Measurements from ENCODE around the gene DPYSL4.
"Not testable (repeated sequence)": the region's sequence is repeated elsewhere in the genome, so short reads cannot be mapped to it uniquely, and the experiment has no call there.

The DPYSL4 gene

DNA sequence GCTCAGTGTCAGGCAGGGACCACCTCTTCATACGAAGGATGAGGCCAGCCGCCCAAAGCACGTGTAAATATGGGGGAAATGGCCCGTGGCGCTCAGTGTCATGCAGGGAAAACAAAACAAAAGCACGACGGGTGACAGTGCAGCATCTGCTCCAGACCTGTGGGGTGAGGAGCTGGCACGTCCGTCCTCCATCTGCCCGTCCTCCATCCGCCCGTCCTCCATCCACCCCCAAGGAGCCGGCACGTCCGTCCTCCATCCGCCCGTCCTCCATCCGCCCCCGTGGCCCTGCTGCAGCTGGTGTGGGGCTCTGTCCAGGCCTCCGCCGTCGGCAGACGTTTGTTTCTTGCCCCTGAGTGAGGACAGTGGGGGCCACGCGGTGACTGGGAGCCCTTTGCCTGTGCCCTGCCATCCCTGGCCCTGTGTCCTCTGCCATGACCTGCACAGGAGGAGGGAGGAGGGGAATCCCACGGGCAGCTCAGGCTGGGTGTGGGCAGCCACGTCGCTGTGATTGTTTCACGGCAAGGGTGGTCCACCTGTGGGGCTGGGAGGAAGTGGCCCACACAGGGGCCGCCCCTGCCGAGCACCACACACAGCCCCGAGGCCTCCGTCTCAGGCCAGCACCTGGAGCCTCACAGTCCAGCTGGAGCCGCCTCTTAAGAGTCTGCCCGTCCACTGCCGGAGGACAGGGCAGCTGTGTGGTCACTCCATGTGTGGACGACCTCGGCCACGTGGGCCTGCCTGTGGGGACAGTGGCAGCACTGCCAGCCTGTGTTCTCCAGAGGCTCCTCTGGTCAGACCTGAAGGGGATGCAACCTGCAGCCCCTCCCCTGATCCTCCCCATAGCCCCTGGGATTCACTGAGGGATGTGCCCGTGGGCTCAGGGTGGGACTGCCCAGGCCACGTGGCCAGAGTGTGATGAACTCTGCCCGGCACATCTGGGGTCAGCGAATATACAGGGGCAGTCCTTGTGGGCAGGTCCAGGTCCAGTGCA, 38.2 kb upstream of the DPYSL4 start:
- no peak for DNase-seq (ENCODE audit: low read depth)
- no peak overlapping the region for H3K4me3 ChIP-seq (ENCODE audit: low read depth, low read length)

DNA sequence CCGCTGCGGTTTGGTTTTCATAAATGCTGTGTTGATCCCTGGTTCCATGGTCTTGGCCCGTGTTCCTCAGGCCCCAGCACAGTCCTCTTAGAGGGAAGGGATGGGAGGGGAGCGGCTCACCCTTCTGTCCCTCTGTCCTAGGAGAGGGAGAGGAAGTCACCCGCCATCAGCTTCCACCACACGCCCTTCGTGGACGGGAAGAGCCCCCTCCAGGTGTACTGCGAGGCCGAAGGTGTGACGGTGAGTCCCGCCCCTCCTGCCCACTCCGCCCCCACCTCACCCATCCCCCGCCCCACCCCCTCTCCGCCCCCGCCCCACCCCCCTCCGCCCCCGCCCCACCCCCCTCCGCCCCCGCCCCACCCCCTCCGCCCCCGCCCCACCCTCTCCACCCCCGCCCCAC, 37.5 kb upstream of the DPYSL4 start:
- H3K4me3 ChIP-seq (ENCODE audit: low read depth, low read length), result no peak overlapping the region
- DNase-seq (ENCODE audit: low read depth), result no peak

DNA sequence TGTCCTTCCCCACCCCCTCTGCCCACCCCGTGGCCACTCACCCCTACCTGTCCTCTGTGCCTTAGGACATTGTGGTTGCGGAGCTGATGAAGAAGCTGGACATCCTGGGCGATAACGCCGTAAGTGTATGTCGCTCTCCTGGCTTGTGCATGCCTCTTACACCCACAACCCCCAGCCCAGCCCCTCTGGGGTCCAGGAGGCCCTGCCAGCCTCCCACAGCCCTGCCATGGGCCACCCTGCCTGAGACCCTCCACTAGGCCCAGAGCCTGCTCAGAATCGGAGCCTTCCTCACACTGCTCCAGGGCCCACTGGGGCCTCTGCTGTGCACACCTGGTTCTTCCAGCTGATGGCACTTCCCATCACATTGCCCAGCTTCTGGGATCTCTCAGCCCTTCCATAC, 36.8 kb upstream of the DPYSL4 start:
- DNase-seq (ENCODE audit: low read depth), result no peak
- H3K4me3 ChIP-seq (ENCODE audit: low read depth, low read length), result no peak overlapping the region

DNA sequence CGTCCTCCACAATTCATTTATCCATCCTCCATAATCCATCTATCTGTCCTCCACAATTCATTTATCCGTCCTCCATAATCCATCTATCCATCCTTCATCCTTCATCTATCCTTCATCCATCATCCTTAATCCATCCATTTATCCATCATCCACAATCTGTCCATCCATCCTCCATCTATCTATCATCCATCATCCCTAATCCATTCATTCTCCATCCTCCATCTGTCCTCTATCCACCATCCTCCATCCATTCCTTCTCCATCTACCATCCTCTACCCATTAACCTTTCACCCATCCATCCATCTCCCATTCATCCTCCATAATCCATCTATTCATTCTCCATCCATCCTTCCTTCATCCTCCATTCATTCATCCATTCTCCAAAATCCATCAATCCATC, 36.0 kb upstream of the DPYSL4 start:
- no peak overlapping the region for H3K4me3 ChIP-seq (ENCODE audit: low read depth, low read length)
- DNase-seq (ENCODE audit: low read depth), result no peak

DNA sequence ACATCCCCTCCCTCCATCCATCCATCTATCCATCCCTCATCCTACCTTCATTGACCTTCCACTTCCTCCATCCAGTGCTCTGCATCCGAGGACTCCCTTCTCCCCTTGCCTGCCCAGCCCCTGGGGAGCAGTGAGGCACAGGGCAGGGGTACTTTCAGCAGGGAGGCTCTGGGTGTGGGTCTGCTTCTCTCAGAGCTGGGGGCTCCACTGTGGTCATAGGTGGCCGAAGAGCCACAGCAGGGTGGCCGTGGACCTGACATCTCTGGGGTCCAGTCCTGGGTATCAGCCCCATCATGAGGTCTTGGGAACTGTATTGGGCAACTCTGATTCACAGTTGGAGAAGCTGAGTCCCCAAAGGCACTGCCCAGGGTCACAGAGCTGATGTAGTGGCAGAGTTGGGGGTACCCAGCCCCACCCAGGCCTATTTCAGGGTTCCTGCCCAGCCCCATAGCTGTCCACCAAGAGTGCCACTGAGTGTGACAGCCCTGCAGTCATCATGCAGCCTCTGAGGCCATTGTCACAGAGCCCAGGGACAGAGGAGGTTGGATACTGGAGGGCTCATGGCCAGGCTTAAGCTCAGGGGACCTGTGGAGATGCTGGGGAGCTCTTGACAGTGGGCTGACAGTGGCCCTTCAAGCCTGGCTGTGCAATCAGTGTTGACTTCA, 35.3 kb upstream of the DPYSL4 start:
- DNase-seq (ENCODE audit: low read depth), result no peak
- H3K4me3 ChIP-seq (ENCODE audit: low read depth, low read length), result no peak overlapping the region

DNA sequence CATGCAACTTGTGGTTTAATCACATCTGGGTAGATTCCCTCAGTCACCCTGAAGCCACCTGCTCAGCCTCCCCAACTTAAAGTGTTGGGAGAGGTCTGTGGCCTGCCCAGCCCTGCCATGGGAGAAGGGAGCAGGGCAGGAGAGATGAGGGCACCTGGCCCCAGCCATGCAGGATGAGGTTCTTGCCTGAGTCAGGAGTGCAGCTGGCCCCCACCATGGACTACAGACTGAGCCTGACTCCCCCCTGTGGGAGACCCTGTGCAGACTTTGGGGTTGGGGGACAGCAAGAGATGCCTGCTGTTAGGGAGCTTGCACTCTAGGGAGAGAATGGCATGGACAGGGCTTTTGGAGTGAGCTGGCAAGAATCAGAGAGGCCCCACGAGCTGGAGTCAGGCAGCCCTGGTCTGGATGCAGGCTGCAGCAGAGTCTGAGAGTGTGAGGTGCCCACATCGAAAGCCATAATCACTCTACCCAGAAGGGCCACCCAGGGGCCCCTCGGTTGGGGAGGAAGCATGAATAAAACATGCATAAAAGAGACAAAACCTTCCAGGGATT, 34.7 kb upstream of the DPYSL4 start:
- H3K4me3 ChIP-seq (ENCODE audit: low read depth, low read length), result no peak overlapping the region
- no peak for DNase-seq (ENCODE audit: low read depth)

DNA sequence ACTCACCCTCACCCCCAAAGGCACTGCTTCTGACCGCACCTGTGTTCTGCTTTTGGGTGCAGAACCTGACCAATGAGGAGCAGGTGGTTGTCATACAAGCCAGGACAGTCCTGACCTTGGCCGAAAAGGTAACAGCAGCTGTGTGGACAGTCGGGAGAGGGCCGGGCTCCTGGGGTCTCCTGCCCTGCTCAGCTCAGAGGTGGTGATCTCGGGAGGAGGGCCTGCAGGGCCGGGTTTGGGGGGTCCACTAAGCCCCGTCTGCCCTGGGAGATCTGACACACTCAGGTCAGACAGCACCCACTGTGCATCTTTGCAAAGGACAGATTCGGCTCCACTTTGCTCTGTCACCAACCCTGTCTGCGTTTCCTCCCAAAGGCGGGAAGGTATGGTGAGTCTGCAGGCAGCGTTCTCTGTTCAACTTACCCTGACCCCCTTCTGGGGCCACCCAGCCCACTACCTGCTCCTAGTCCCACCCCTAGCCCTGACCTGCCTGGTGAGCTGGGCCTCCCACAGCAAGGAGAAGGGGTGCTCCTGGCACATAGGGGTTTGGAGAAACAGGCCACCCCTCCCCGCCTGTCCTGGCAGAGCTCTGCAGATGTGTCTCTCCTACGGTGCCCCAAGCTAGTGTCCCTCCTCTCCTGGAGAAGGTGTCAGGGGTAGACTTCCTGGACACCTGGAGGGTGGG, 33.7 kb upstream of the DPYSL4 start:
- no peak overlapping the region for H3K4me3 ChIP-seq (ENCODE audit: low read depth, low read length)
- no peak for DNase-seq (ENCODE audit: low read depth)

DNA sequence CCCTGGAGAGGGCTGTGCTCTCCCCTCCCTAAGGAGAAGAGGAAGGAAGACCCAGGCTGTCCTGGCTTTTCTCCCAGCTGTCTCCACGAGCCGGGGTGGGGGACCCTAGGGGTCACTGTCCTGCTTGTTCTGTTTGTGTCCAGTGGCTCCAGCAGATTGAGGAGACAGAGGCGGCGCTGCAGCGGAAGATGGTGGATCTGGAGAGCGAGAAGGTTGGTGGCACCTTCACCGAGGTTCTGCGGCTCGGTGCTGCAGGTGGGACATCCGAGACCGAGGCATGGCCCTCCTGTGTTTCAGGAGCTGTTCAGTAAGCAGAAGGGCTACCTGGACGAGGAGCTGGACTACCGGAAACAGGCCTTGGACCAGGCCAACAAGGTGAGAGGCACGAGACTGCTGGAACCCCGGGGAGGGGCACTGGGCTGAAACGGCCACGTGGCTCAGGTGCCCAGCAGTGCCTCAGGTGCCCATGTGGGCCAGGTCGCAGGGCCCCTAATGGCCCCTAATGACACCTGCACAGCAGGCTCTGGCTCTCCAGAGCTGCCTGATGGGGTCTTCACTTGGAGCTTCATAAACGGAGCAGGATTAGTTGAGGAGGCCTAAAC, 33.0 kb upstream of the DPYSL4 start:
- no peak for DNase-seq (ENCODE audit: low read depth)
- no peak overlapping the region for H3K4me3 ChIP-seq (ENCODE audit: low read depth, low read length)

DNA sequence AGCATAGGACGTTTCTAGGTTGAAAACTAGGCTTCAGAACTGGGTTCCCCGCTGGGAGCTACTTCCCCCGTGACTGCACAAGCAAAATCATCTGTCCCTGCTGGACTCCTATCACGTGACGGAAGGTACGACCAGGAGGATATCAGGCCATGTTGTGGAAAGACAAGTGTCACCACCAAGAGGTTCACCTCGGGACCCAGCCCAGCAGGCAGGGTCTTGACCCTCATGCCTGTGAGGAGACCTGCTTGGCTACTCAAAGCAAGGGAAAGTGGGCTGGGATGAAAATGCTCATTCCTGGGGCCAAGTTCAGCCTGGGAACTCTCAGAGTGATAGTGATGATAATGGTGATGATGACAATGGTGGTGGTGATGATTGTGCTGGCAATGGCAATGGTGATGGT, 32.3 kb upstream of the DPYSL4 start:
- no peak overlapping the region for H3K4me3 ChIP-seq (ENCODE audit: low read depth, low read length)
- DNase-seq (ENCODE audit: low read depth), result no peak

DNA sequence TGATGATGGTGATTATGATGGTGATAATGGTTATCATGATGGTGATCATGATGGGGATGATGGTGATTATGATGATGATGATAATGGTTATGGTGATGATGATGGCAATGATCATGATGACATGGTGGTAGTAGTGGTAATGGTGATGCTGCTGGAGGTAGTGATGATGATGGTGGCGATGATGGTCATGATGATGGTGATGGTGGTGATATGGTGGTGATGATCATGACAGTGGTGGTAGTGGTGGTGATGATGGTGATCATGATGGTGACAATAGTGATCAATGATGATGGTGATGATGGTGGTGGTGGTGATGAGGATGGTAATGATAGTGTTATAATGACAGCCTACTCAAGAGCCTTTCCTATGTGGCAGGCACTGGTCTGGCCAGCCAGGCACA, 31.8 kb upstream of the DPYSL4 start:
- no peak overlapping the region for H3K4me3 ChIP-seq (ENCODE audit: low read depth, low read length)
- DNase-seq (ENCODE audit: low read depth), result no peak

DNA sequence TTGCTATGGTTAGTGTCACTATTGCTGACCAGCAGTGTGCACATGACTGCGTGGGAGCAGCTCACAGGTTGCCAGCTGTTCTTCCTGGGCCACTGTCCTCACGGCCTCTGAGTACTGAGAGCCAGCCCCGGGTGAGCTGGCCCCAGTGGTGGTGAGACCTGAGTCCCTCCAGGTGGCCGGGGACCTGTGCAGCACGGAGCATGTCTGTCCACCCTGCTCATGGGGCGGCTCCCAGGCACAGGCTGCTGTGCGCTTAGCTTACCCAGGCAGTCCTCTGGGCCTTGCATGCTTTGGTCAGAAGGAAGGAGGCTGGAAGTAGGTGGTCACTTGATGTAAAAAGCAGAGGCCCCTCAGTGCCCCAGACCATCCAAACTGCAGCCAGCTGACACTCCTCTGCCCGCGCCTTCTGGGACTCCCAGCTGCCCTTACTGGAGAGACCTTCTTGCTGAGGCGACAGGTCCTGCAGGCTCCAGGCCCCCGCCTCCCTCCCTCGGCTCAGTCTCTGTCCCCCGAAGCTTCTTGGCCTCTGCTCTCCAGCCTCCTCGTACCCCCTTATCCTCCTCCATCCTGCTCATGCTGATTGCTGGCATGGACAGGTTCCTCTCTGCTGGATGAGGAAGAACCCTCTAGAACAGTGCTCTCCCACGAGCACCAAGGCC, 30.9 kb upstream of the DPYSL4 start:
- H3K4me3 ChIP-seq (ENCODE audit: low read depth, low read length), result no peak overlapping the region
- DNase-seq (ENCODE audit: low read depth), result no peak

DNA sequence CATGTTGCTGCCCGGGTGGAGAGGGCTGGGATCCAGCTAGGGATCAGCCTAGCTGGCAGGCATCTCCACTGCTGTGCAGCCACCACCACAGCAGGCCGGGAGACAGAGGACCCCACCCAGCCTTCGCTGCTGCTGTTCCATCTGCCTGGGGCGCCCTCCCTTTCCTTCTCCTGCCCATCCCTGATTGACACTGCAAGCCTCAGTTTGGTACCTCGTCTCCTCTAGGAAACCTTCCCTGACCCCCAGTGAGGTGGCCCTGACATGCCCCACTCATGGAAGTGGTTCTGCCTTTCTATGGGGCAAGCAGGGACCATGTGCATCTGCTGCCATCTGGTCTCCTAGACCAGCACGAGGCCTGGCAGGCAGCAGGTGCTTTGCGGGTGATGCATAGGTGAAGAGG, 30.4 kb upstream of the DPYSL4 start:
- no peak for DNase-seq (ENCODE audit: low read depth)
- H3K4me3 ChIP-seq (ENCODE audit: low read depth, low read length), result no peak overlapping the region

DNA sequence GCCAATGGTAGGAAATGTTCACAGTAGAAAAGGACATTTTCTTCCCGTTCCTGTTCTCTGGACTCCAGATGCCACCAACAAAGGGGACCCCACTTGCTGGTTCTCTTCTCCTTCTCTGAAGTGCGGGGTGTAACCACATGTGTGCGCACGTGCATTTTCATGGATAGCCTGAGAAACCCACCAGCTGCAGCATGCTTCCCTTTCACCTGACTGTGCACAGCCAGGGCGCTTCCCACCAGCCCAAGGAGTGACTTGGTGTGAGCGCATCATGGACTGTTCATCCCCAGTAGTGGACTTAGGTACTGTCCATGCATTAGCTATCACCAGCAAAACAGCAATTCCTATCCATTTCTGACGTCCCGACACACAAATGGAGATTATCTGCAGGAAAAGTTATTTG, 29.6 kb upstream of the DPYSL4 start:
- DNase-seq (ENCODE audit: low read depth), result no peak
- no peak overlapping the region for H3K4me3 ChIP-seq (ENCODE audit: low read depth, low read length)

DNA sequence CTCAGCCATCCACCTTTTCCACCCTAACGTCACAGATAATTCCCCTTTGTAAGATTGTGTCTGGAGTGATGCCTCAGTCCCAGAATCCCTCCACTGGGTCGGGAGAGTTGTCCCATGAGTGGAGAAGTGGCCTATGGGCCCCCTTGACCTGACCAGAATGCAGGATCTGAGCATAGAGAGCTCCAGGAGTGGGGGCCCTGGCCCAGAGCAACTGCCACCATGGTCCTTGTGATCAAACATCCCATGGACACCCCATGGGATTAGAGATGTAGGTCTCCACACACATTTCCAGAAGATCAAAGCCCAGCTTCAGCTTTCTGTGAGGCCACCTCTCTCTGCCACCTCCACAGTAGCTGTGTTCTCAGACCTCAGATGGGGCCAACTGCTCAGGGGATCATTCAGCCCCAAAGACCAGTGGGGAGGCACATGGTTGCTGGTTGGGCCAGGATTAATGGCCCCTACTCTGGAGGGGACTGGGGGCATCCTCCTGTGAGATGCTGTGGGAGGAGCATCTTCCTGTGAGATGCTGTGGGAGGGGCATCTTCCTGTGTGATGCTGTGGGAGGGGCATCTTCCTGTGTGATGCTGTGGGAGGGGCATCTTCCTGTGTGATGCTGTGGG, 28.5 kb upstream of the DPYSL4 start:
- H3K4me3 ChIP-seq (ENCODE audit: low read depth, low read length), result no peak overlapping the region
- DNase-seq (ENCODE audit: low read depth), result no peak

DNA sequence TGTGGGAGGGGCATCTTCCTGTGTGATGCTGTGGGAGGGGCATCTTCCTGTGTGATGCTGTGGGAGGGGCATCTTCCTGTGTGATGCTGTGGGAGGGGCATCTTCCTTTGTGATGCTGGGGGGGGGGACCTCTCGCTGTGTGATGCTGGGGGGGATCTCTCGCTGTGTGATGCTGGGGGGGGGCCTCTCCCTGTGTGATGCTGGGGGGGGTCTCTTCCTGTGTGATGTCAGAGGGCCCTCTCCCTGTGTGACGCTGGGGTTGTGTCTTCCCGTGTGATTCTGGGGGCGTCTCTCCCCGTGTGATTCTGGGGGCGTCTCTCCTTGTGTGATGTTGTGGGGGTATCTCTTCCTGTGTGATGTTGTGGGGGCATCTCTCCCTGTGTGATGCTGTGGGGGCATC, 27.9 kb upstream of the DPYSL4 start:
- DNase-seq (ENCODE audit: low read depth), result no peak
- H3K4me3 ChIP-seq (ENCODE audit: low read depth, low read length), result no peak overlapping the region

DNA sequence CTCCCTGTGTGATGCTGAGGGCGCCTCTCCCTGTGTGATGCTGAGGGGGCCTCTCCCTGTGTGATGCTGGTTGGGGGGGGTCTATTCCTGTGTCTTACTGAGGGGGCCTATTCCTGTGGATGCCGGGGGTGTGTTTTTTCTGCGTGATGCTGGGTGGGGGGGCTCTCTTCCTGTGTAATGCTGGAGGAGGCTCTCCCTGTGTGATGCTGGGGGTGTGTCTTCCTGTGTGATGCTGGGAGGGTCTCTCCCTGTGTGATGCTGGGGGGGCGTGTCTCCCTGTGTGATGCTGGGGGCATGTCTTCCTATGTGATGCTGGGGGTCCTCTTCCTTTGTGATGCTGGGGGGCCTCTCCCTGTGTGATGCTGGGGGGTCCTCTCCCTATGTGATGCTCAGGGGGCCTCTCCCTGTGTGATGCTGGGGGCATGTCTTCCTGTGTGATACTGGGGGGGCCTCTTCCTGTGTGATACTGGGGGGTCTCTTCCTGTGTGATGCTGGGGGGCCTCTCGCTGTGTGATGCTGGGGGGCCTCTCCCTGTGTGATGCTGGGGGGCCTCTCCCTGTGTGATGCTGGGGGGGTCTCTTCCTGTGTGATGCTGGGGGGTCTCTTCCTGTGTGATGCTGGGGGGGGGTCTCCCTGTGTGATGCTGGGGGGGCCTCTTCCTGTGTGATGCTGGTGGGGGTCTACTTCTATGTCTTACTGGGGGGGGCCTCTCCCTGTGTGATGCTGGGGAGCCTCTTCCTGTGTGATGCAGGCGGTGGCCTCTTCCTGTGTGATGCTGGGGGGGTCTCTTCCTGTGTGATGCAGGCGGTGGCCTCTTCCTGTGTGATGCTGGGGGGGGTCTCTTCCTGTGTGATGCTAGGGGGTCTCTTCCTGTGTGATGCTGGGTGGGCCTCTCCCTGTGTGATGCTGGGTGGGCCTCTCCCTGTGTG, 27.2 kb upstream of the DPYSL4 start:
- H3K4me3 ChIP-seq (ENCODE audit: low read depth, low read length); DNase-seq (ENCODE audit: low read depth): not testable (repeated sequence)

DNA sequence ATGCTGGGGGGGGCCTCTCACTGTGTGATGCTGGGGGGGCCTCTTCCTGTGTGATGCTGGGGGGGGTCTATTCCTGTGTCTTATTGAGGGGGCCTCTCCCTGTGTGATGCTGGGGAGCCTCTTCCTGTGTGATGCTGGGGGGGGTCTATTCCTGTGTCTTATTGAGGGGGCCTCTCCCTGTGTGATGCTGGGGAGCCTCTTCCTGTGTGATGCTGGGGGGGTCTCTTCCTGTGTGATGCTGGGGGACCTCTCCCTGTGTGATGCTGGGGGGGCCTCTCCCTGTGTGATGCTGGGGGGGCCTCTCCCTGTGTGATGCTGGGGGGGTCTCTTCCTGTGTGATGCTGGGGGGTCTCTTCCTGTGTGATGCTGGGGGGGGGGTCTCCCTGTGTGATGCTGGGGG, 26.5 kb upstream of the DPYSL4 start:
- DNase-seq (ENCODE audit: low read depth); H3K4me3 ChIP-seq (ENCODE audit: low read depth, low read length): not testable (repeated sequence)

All from skeletal muscle cell (primary cell).